Ramos (cell line): ENCODE measurements around the gene REPS2.

ENCODE experiments used
- in situ Hi-C: fragments of 300-500 bp; cut with MboI; formaldehyde crosslinking; loops from one replicate; pipeline ENCODE4 v1.14.3; 2022; ENCODE audit warnings: low sequenced_read_pairs; ENCODE audit not compliant: unreplicated experiment

The REPS2 gene

GRCh38 chrX:17183566-17183965 lies 237.1 kb downstream of the REPS2 start:
- in situ Hi-C loops, result no loop called here

GRCh38 chrX:17185431-17185830 lies 239.0 kb downstream of the REPS2 start:
- in situ Hi-C loops, result no loop called here

- in situ Hi-C loops, result no loop called here
These were observed 240.8 kb downstream of the REPS2 start for GRCh38 chrX:17187136-17187756.

GRCh38 chrX:17192106-17192505 lies 245.6 kb downstream of the REPS2 start:
- in situ Hi-C loops, result no loop called here
